C4-2B (cell line): ENCODE results near the gene RPP25L.

ENCODE experiments used
- H3K27ac ChIP-seq: fragments of 450-650 bp; 2 replicates; pipeline ENCODE4 v1.5.1; 2017
- CTCF ChIP-seq: fragments of 450-650 bp; conservative IDR thresholded peaks from 2 replicates; pipeline ENCODE4 v1.5.1; 2017; ENCODE audit warnings: mild to moderate bottlenecking
- ZFX ChIP-seq: fragments of 450-650 bp; IDR thresholded peaks from 2 replicates; pipeline ENCODE4 v1.6.1; 2017

The RPP25L gene

DNA sequence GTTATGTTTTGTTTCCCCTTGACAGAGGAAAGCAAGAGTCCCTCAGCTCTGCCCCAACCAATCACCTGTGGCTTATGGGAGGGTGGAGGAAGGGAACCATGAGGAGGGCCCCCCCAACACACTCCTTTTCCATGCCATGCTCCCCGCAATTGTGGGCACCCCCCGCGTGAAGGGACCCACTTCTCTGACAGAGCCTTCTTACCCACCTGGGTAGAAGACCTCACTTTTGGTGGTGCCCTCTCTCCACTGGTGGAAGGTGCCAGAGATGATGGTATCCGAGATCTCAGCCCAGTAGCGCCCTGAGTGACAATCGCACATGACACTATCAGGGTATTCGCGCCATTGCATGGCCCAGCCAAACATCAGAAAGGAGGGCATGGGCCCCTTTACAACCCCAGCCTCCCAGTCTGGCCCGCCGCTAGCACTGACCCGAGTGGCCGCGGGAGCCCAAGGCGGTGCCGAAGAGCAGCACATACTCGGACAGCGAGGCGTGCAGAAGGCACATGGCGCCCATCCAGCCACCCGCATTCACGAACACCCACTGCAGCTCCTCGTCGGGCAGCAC lies 25.0 kb upstream of the RPP25L start:
- H3K27ac ChIP-seq, result peak overlapping the region; percentile 95
- no peak for TF ChIP-seq ZFX
- no peak for TF ChIP-seq CTCF

- TF ChIP-seq CTCF (no peak), ZFX (no peak)
- H3K27ac ChIP-seq, result no peak overlapping the region
Measured at GRCh38 chr9:34635556-34635955, 23.7 kb upstream of the RPP25L start.

DNA sequence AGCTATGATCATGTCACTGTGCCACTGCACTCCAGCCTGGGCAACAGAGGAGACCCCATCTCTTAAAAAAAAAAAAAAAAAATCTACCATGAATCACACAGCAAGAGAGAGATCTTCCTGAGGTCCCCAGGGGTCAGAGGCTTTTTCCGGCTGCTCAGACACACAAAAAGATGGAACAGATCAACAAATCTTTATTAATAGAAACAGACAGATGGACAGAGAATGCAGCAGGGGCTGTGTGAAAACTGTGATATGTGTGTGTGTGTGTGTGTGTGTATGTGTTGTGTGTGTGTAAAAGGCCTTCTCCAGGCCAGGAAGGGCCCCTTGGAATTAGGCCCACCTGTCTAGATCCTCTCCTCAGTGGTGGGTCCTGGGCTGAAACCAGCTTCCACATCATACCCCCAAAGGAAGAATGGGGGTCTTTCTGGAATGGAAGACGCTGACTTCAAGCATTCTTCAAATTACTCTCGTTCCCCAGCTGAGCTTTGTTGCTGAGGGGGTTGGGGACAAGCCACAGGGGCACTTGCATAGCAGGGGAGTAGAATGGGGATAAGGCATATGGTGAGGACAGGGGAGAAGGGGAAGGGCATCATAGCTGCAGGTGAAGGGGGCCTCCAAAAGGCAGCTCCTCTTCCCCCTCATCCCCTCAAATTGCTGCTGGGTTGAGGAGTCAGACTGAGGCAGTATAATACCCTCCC lies 22.8 kb upstream of the RPP25L start:
- no peak for TF ChIP-seq CTCF
- H3K27ac ChIP-seq, result no peak overlapping the region

- H3K27ac ChIP-seq, result no peak overlapping the region
- TF ChIP-seq ZFX, result no peak
- TF ChIP-seq CTCF, result peak; percentile 95
Measured at GRCh38 chr9:34633851-34634550, 22.1 kb upstream of the RPP25L start.

DNA sequence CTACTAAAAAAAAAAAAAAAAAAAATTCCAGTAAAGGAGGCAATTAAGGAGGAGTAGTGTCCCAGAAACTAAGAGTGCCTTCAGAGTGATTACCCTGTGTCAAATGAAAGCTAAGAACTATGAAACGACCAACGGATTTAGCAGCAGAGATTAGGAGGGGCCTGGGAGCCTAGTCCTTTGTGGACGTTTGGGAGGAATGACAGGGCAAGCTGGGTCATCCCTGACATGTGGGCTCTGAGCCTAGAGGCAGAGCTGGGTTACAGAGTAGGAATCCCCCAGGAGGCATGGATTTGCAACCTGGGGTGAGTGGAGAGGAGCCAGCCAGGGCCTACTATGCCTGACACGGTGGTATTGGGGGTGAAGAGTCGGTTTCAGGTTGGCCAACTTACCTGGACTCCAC lies 21.3 kb upstream of the RPP25L start:
- no peak for TF ChIP-seq ZFX
- no peak for TF ChIP-seq CTCF
- no peak overlapping the region for H3K27ac ChIP-seq

GRCh38 chr9:34630402-34631154 lies 18.7 kb upstream of the RPP25L start:
- H3K27ac ChIP-seq, result no peak overlapping the region
- no peak for TF ChIP-seq CTCF

- no peak overlapping the region for H3K27ac ChIP-seq
- TF ChIP-seq CTCF (no peak), ZFX (no peak)
Measured at GRCh38 chr9:34629491-34629808, 17.6 kb upstream of the RPP25L start.
